ENCODE results near the gene CTSS. TPM values are rescaled to one million over a fixed set of nuclear protein-coding genes. Genes with fewer than 3 reads are reported as not detected.

Gene CTSS
- total RNA-seq, 4 donors from 2014 or later, result 6.7 to 21.7 (median 15.5) TPM

GRCh38 chr1:150762552-150762951, 3.0 kb downstream of the CTSS start:
- no peak for DNase-seq (ENCODE audit: low spot score in 2 of 2)
- WGBS, result 82% methylated on average over 2 of the region's 2 CpGs
- Histone ChIP-seq H3K4me1 (peaks cover 15% of the 10 kb centered on the region), H3K4me3 (no peak overlapping the region), H3K9me3 (no peaks in the 10 kb centered on the region), H3K27me3 (no peaks in the 10 kb centered on the region), H3K36me3 (no peaks in the 10 kb centered on the region), H3K27ac (no peak overlapping the region)
- TF ChIP-seq CTCF (IDR thresholded peaks at IDR 0.05) (no peak), POLR2A (IDR thresholded peaks at IDR 0.05) (no peak), POLR2AphosphoS5 (IDR thresholded peaks at IDR 0.05) (no peak), EP300 (IDR thresholded peaks at IDR 0.05) (no peak)

GRCh38 chr1:150761801-150762200, 3.8 kb downstream of the CTSS start:
- Histone ChIP-seq H3K9me3 (no peaks in the 10 kb centered on the region), H3K4me3 (no peak overlapping the region), H3K27me3 (no peaks in the 10 kb centered on the region), H3K36me3 (no peaks in the 10 kb centered on the region), H3K4me1 (peaks cover 15% of the 10 kb centered on the region), H3K27ac (no peak overlapping the region)
- DNase-seq (ENCODE audit: low spot score in 2 of 2), result no peak
- 92% methylated on average over 1 of the region's 1 CpG for WGBS
- TF ChIP-seq EP300 (IDR thresholded peaks at IDR 0.05), result no peak

GRCh38 chr1:150760013-150760412, 5.6 kb downstream of the CTSS start:
- peaks cover 13% of the 10 kb centered on the region for H3K4me1 ChIP-seq
- no peak overlapping the region for H3K27ac ChIP-seq
- WGBS, result 82% methylated on average over 3 of the region's 3 CpGs
- no peak overlapping the region for H3K4me3 ChIP-seq
- TF ChIP-seq POLR2A (IDR thresholded peaks at IDR 0.05) (no peak), CTCF (IDR thresholded peaks at IDR 0.05) (no peak), POLR2AphosphoS5 (IDR thresholded peaks at IDR 0.05) (no peak), EP300 (IDR thresholded peaks at IDR 0.05) (no peak)
- H3K9me3 ChIP-seq, result no peaks in the 10 kb centered on the region
- no peak for DNase-seq (ENCODE audit: low spot score in 2 of 2)
- peaks cover 7% of the 10 kb centered on the region for H3K36me3 ChIP-seq
- H3K27me3 ChIP-seq, result no peaks in the 10 kb centered on the region

DNA sequence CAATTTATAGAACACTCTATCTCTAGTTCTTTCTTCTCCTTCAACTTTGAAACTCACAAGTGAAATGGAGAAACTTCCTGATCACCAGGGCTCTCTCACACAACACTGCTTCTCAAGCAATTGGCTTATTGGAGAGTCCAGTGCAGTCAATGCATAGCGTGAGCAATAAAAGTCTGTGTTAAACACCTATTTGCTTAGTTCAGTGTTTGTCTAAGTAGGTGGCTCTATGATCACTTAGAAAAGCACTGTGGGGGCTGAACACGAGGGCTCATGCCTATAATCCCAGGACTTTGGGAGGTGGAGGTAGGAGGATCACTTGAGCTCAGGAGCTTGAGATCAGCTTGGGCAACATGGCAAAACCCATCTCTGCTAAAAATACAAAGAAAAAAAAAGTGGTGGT, 12.2 kb downstream of the CTSS start:
- peaks cover 13% of the 10 kb centered on the region for H3K36me3 ChIP-seq
- WGBS, result 93% methylated on average over 2 of the region's 2 CpGs

DNA sequence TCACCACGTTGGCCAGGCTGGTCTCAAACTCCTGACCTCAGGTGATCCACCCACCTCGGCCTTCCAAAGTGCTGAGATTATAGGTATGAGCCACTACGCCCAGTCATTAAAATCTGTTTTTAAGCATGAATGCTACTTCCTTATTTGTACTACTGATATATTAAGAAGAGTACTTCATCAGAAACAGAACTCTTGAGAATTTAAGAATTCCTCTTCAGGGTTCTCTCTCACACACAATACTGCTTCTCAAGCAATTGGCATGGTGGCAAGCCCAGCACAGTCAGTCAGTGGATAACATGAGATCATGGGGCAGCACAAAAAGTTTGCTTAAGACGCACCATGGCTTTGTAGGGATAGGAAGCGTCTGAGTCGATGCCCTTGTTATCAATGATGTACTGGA, 14.1 kb downstream of the CTSS start:
- no peaks in the 10 kb centered on the region for H3K9me3 ChIP-seq
- TF ChIP-seq EP300 (IDR thresholded peaks at IDR 0.05), result no peak
- TF ChIP-seq POLR2AphosphoS5 (IDR thresholded peaks at IDR 0.05), result no peak
- no peak for TF ChIP-seq POLR2A (IDR thresholded peaks at IDR 0.05)
- no peak for TF ChIP-seq CTCF (IDR thresholded peaks at IDR 0.05)
- peaks cover 18% of the 10 kb centered on the region for H3K36me3 ChIP-seq
- no peaks in the 10 kb centered on the region for H3K27me3 ChIP-seq
- no peak overlapping the region for H3K27ac ChIP-seq
- no peaks in the 10 kb centered on the region for H3K4me1 ChIP-seq
- H3K4me3 ChIP-seq, result no peak overlapping the region
- 89% methylated on average over 6 of the region's 6 CpGs for WGBS
- DNase-seq (ENCODE audit: low spot score in 2 of 2), result no peak

More for the DNA sequence above, 12.2 kb downstream of the CTSS start:
- H3K4me1 ChIP-seq, result no peaks in the 10 kb centered on the region
- H3K4me3 ChIP-seq, result no peak overlapping the region
- no peak for DNase-seq (ENCODE audit: low spot score in 2 of 2)
- no peaks in the 10 kb centered on the region for H3K27me3 ChIP-seq
- TF ChIP-seq CTCF (IDR thresholded peaks at IDR 0.05) (no peak), POLR2AphosphoS5 (IDR thresholded peaks at IDR 0.05) (no peak), POLR2A (IDR thresholded peaks at IDR 0.05) (no peak)
- H3K27ac ChIP-seq, result no peak overlapping the region
- H3K9me3 ChIP-seq, result no peaks in the 10 kb centered on the region

DNA sequence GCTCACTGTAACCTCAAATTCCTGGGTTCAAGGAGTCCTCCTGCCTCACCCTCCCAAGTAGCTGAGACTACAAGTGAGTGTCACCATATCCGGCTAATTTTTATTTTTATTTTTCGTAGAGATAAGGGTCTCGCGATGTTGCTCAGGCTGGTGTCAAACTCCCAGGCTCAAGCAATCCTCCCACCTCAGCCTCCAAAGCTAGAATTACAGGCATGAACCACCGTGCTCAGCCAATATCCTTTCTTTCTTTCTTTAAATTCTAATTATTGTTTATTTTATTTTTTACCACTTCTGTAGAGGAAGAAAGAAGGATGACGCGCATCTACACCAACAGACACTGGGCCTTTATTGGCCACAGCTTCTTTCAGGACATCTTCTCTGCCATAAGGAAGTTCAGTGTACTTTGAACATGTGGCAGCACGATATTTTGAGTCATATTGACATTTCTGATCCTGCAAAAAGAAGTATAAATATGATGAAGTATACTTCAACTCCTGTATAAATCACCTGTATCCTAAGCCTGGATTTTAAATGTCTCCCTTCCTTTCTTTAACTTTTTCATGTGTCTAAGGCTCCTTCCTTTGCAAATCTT, 15.8 kb downstream of the CTSS start:
- no peak overlapping the region for H3K27ac ChIP-seq

More for the DNA sequence above, 15.8 kb downstream of the CTSS start:
- TF ChIP-seq POLR2AphosphoS5 (IDR thresholded peaks at IDR 0.05) (no peak), CTCF (IDR thresholded peaks at IDR 0.05) (no peak), EP300 (IDR thresholded peaks at IDR 0.05) (no peak), POLR2A (IDR thresholded peaks at IDR 0.05) (no peak)
- no peak for DNase-seq (ENCODE audit: low spot score in 2 of 2)
- no peaks in the 10 kb centered on the region for H3K4me1 ChIP-seq
- H3K36me3 ChIP-seq, result peaks cover 9% of the 10 kb centered on the region
- H3K4me3 ChIP-seq, result no peak overlapping the region
- H3K27me3 ChIP-seq, result no peaks in the 10 kb centered on the region
- no peaks in the 10 kb centered on the region for H3K9me3 ChIP-seq
- 92% methylated on average over 8 of the region's 8 CpGs for WGBS
